Neutrophil (primary cell): ENCODE data around the gene SCAANT1.
A peak's percentile ranks its signal among the peaks of the same experiment; 100 is the strongest.

Source experiments
- H3K27ac ChIP-seq: fragments of 200-600 bp; sonication (generic); 2 replicates; pipeline ENCODE4 v1.5.1; 2016; ENCODE audit warnings: mild to moderate bottlenecking, moderate library complexity
- H3K27me3 ChIP-seq: fragments of 200-600 bp; sonication (generic); 2 replicates; pipeline ENCODE4 v1.6.0; 2016; ENCODE audit warnings: mild to moderate bottlenecking
- H3K36me3 ChIP-seq: fragments of 200-600 bp; sonication (generic); 2 replicates; pipeline ENCODE4 v1.5.1; 2017
- H3K4me1 ChIP-seq, 2 experiments: fragments of 200-600 bp in 1 of 2; sonication (generic) in 1 of 2; 1 replicate in 1 of 2; 2 replicates in 1 of 2; pipeline versions ENCODE4 v1.5.1 to v1.6.1; 2013 to 2016; ENCODE audit warnings: low read depth in 1 of 2, low read length in 1 of 2, mild to moderate bottlenecking in 1 of 2, moderate library complexity in 1 of 2; ENCODE audit not compliant: control insufficient read depth in 1 of 2, insufficient read depth in 1 of 2
- H3K4me3 ChIP-seq, 2 experiments: fragments of 200-600 bp in 1 of 2; sonication (generic) in 1 of 2; 1 replicate in 1 of 2; 2 replicates in 1 of 2; pipeline ENCODE4 v1.5.1; 2013 to 2016; ENCODE audit warnings: low read depth in 1 of 2, low read length in 1 of 2, mild to moderate bottlenecking in 1 of 2, moderate library complexity in 1 of 2
- H3K9me3 ChIP-seq: fragments of 200-600 bp; sonication (generic); 2 replicates; pipeline ENCODE4 v1.5.1; 2016
- CTCF ChIP-seq: fragments of 200-600 bp; sonication (generic); IDR thresholded peaks from 2 replicates; pipeline ENCODE4 v1.5.1; 2016; ENCODE audit warnings: antibody characterized with exemption

Gene SCAANT1

GRCh38 chr3:63912768-63913588 is 795 bp upstream of the SCAANT1 start:
- peaks cover 38 to 44% of the 10 kb centered on the region in 2 experiments for H3K4me1 ChIP-seq
- no peaks in the 10 kb centered on the region for H3K9me3 ChIP-seq
- peak overlapping the region; percentile 65 to 80 for H3K4me3 ChIP-seq
- peak overlapping the region; percentile 98 for H3K27ac ChIP-seq
- H3K36me3 ChIP-seq = peaks cover 32% of the 10 kb centered on the region
- H3K27me3 ChIP-seq = no peaks in the 10 kb centered on the region
- TF ChIP-seq CTCF = no peak

- no peaks in the 10 kb centered on the region for H3K9me3 ChIP-seq
- H3K27ac ChIP-seq = peak overlapping the region; percentile 98
- no peaks in the 10 kb centered on the region for H3K27me3 ChIP-seq
- peaks cover 18% of the 10 kb centered on the region for H3K36me3 ChIP-seq
- peak overlapping the region; percentile 65 to 80 for H3K4me3 ChIP-seq
- no peak for TF ChIP-seq CTCF
- H3K4me1 ChIP-seq = peaks cover 38 to 44% of the 10 kb centered on the region in 2 experiments
Measured at GRCh38 chr3:63911509-63911872, 692 bp downstream of the SCAANT1 start.

- peak overlapping the region; percentile 98 for H3K27ac ChIP-seq
- peak overlapping the region; percentile 65 to 80 for H3K4me3 ChIP-seq
Measured at GRCh38 chr3:63910891-63911290, 1.3 kb downstream of the SCAANT1 start.

GRCh38 chr3:63910001-63910400 is 2.2 kb downstream of the SCAANT1 start:
- Histone ChIP-seq H3K36me3 (peaks cover 4% of the 10 kb centered on the region), H3K4me1 (peaks cover 48 to 57% of the 10 kb centered on the region in 2 experiments), H3K4me3 (no peak overlapping the region), H3K9me3 (no peaks in the 10 kb centered on the region), H3K27ac (no peak overlapping the region), H3K27me3 (no peaks in the 10 kb centered on the region)
- TF ChIP-seq CTCF = no peak

More at GRCh38 chr3:63910891-63911290, 1.3 kb downstream of the SCAANT1 start:
- peaks cover 40 to 48% of the 10 kb centered on the region in 2 experiments for H3K4me1 ChIP-seq
- H3K27me3 ChIP-seq = no peaks in the 10 kb centered on the region
- H3K36me3 ChIP-seq = peaks cover 12% of the 10 kb centered on the region
- no peak for TF ChIP-seq CTCF
- H3K9me3 ChIP-seq = no peaks in the 10 kb centered on the region

- Histone ChIP-seq H3K27me3 (no peaks in the 10 kb centered on the region), H3K27ac (no peak overlapping the region), H3K4me1 (peaks cover 53% of the 10 kb centered on the region in 2 experiments), H3K4me3 (no peak overlapping the region), H3K9me3 (no peaks in the 10 kb centered on the region), H3K36me3 (no peaks in the 10 kb centered on the region)
- TF ChIP-seq CTCF = no peak
Measured at GRCh38 chr3:63909431-63909830, 2.8 kb downstream of the SCAANT1 start.
